ENCODE measurements around the gene PGBD2. TPM values are rescaled to one million over a fixed set of nuclear protein-coding genes. Genes with fewer than 3 reads are reported as not detected.

Gene PGBD2
- total RNA-seq, 1 donor from 2014 or later, result 11.5 TPM

DNA sequence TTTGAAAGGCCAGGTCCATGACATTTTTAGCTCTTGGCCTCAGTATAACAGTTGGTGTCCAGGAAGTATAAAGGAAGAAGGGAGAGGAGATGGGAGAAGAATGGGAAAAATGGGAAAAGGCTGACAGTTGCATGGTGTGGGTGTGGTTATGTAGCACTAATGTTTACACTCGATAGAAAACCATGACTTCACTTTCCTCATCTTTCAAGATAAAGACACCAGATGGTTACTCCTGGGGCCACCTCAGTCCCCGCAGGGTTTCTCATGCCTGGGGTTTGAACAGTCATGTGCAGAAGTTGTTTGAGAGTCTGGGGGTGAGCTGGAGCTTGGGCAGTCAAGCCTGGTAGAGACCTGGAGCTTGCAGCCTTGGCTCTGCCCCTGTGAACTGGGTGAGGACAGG, 7.9 kb downstream of the PGBD2 start:
- H3K36me3 Mint-ChIP-seq (ENCODE audit: unreplicated experiment), result peaks cover 25% of the 10 kb centered on the region
- TF ChIP-seq, protein P1, sequence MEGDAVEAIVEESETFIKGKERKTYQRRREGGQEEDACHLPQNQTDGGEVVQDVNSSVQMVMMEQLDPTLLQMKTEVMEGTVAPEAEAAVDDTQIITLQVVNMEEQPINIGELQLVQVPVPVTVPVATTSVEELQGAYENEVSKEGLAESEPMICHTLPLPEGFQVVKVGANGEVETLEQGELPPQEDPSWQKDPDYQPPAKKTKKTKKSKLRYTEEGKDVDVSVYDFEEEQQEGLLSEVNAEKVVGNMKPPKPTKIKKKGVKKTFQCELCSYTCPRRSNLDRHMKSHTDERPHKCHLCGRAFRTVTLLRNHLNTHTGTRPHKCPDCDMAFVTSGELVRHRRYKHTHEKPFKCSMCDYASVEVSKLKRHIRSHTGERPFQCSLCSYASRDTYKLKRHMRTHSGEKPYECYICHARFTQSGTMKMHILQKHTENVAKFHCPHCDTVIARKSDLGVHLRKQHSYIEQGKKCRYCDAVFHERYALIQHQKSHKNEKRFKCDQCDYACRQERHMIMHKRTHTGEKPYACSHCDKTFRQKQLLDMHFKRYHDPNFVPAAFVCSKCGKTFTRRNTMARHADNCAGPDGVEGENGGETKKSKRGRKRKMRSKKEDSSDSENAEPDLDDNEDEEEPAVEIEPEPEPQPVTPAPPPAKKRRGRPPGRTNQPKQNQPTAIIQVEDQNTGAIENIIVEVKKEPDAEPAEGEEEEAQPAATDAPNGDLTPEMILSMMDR (IDR thresholded peaks at IDR 0.05; ENCODE audit: partially characterized antibody, unreplicated experiment), result no peak
- peaks cover 29% of the 10 kb centered on the region for H3K4me1 Mint-ChIP-seq (ENCODE audit: low read depth, unreplicated experiment)
- no peak for DNase-seq
- peaks cover 6% of the 10 kb centered on the region for H3K27me3 Mint-ChIP-seq (ENCODE audit: unreplicated experiment)
- H3K9me3 Mint-ChIP-seq (ENCODE audit: unreplicated experiment), result peaks cover 3% of the 10 kb centered on the region
- peak overlapping the region; percentile 59 for H3K27ac Mint-ChIP-seq (ENCODE audit: unreplicated experiment)
- peak overlapping the region; percentile 31 for H3K4me3 Mint-ChIP-seq (ENCODE audit: unreplicated experiment)

DNA sequence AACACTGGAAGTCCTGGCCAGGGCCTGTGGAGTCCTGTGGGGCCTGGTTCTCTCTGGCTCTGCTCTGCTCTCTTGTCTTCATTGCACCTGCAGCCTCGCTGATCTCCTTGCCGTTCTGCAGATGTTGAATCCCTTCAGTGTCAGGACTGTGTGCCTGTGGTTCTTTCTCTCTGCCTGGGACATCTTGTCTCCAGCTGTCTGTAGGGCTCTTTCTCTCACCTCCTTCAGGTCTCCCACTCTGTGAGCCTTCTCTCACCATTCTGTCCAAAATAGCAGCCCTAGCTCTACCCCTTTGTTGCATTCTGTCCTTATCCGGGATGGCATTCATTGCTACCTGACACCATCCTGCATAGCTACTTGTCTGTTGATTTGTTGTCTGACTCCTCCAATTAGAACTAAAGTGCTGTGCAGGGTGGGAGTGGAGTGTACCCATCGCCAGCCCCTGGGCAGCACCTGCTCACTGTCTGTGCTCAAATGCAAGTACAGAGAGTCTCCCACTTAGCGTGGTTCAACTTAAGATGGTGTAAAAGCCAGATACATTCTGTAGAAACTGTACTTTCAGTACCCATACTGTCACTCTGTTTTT, 8.9 kb downstream of the PGBD2 start:
- Mint-ChIP-seq H3K4me3 (ENCODE audit: unreplicated experiment) (no peak overlapping the region), H3K27me3 (ENCODE audit: unreplicated experiment) (peaks cover 6% of the 10 kb centered on the region)

DNA sequence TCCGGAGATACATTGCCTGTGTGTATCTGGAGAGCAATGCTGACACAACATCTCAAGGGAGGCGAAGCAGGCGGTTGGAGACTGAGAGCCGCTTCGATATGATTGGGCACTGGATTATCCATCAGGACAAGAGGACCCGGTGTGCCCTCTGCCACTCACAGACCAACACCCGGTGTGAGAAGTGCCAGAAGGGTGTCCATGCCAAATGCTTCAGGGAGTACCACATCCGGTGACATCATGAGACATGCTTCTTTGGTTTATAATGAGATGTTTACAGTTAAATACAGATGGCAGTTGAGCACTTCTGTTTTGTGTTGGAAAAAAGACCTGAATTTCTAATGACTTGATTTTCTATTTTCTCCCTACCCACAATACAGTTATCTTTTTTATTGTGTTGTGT, 12.1 kb downstream of the PGBD2 start:
- no peak for DNase-seq
- Mint-ChIP-seq H3K4me1 (ENCODE audit: low read depth, unreplicated experiment) (peaks cover 15% of the 10 kb centered on the region), H3K27me3 (ENCODE audit: unreplicated experiment) (peaks cover 6% of the 10 kb centered on the region), H3K9me3 (ENCODE audit: unreplicated experiment) (no peaks in the 10 kb centered on the region), H3K4me3 (ENCODE audit: unreplicated experiment) (no peak overlapping the region), H3K27ac (ENCODE audit: unreplicated experiment) (no peak overlapping the region), H3K36me3 (ENCODE audit: unreplicated experiment) (peaks cover 26% of the 10 kb centered on the region)
- TF ChIP-seq, protein P1 (IDR thresholded peaks at IDR 0.05; ENCODE audit: partially characterized antibody, unreplicated experiment), result no peak

More for the DNA sequence above, 8.9 kb downstream of the PGBD2 start:
- H3K27ac Mint-ChIP-seq (ENCODE audit: unreplicated experiment), result peak overlapping the region; percentile 56
- TF ChIP-seq, protein P1 (IDR thresholded peaks at IDR 0.05; ENCODE audit: partially characterized antibody, unreplicated experiment), result no peak
- peaks cover 26% of the 10 kb centered on the region for H3K36me3 Mint-ChIP-seq (ENCODE audit: unreplicated experiment)
- no peak for DNase-seq
- peaks cover 21% of the 10 kb centered on the region for H3K4me1 Mint-ChIP-seq (ENCODE audit: low read depth, unreplicated experiment)
- H3K9me3 Mint-ChIP-seq (ENCODE audit: unreplicated experiment), result peaks cover 2% of the 10 kb centered on the region

DNA sequence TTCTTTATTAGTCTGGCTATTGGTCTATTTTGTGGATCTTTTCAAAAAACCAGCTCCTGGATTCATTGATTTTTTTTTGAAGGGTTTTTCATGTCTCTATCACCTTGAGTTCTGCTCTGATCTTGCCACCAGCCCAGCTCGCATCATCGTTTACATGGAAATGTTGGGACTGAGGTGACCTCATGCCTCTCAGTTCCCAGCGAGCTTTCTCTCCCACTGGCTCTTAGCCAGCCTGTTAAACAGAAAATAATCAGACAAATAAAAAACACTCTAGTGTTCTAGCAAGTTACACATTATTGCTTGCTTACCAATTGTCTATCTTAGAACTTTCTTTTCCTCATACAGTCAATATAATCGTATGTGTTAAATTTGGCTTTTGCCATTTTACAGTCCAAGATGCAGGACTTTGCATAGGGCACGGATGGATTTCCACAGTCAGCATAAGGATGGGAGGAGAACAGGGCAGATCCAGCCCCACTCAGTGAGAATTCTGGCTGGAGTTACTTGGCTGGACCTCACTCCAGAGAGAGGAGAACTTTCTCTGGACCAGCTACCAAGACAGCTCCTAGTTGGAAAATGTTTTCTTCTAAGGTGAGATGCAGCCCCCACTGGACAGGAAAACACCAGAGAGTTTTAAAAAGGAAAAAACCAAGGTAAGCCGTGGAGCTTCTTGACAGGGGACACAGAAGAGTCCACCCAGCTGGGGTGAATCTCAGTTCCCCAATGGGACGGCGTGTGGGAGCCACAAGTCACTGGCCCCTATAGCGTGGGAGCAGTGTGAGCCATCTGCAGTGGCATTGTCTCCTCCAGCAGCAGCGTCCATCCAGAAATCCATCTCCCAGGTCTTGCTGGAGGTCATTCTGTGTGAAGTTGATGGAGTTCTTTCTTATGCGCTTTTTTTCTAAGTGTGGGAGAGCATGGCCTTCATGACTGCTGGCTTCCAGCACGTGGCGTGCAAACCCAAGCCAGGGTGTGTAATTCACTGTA, 17.6 kb downstream of the PGBD2 start:
- no peaks in the 10 kb centered on the region for H3K9me3 Mint-ChIP-seq (ENCODE audit: unreplicated experiment)
- H3K36me3 Mint-ChIP-seq (ENCODE audit: unreplicated experiment), result peaks cover 6% of the 10 kb centered on the region
- H3K4me1 Mint-ChIP-seq (ENCODE audit: low read depth, unreplicated experiment), result peaks cover 3% of the 10 kb centered on the region
- H3K27ac Mint-ChIP-seq (ENCODE audit: unreplicated experiment), result no peak overlapping the region
- H3K4me3 Mint-ChIP-seq (ENCODE audit: unreplicated experiment), result no peak overlapping the region
- TF ChIP-seq, protein P1 (IDR thresholded peaks at IDR 0.05; ENCODE audit: partially characterized antibody, unreplicated experiment), result no peak
- no peak for DNase-seq
- H3K27me3 Mint-ChIP-seq (ENCODE audit: unreplicated experiment), result no peaks in the 10 kb centered on the region

Measured in glutamatergic neuron (in vitro differentiated cells).